ENCODE data around the gene CDC42BPG.

The CDC42BPG gene

GRCh38 chr11:64843686-64844329 is 645 bp downstream of the CDC42BPG start:
- H3K27ac ChIP-seq (ENCODE audit: low read length), result no peak overlapping the region
- TF ChIP-seq CTCF (IDR thresholded peaks at IDR 0.05; ENCODE audit: low read length) (no peak), EZH2phosphoT487 (IDR thresholded peaks at IDR 0.05; ENCODE audit: low read length) (no peak), EZH2 (optimal IDR thresholded peaks at IDR 0.05; ENCODE audit: low read depth, low read length) (no peak)
- H4K20me1 ChIP-seq (ENCODE audit: insufficient read depth, low read length), result no peaks in the 10 kb centered on the region
- peaks cover 21% of the 10 kb centered on the region for H3K4me1 ChIP-seq (ENCODE audit: low read length)
- peak overlapping the region; percentile 60; the same call in 1 of the 2 replicates for H3K9ac ChIP-seq (ENCODE audit: low read length)
- H3K36me3 ChIP-seq (replicated peaks; ENCODE audit: insufficient read depth, low read length), result no peaks in the 10 kb centered on the region
- no peaks in the 10 kb centered on the region for H3K27me3 ChIP-seq (replicated peaks; ENCODE audit: insufficient read depth, low read length)
- peak overlapping the region; percentile 100 for H3K4me2 ChIP-seq (ENCODE audit: low read depth, low read length)
- peak overlapping the region; percentile 80 for H2AFZ ChIP-seq (ENCODE audit: low read length)
- no peaks in the 10 kb centered on the region for H3K9me3 ChIP-seq (replicated peaks; ENCODE audit: insufficient read depth, low read length)
- H3K79me2 ChIP-seq (ENCODE audit: low read length), result peaks cover 20% of the 10 kb centered on the region
- H3K4me3 ChIP-seq (ENCODE audit: low read length), result peak overlapping the region; percentile 78
- no peak for DNase-seq
- H3K9me2 ChIP-seq (replicated peaks; ENCODE audit: insufficient read depth, low read length), result no peaks in the 10 kb centered on the region
- H3F3A ChIP-seq (ENCODE audit: insufficient read depth, low read length), result no peaks in the 10 kb centered on the region

- Histone ChIP-seq H2AFZ (ENCODE audit: low read length) (no peak overlapping the region), H3K4me2 (ENCODE audit: low read depth, low read length) (peak overlapping the region; percentile 100; the same call in 1 of the 2 replicates), H3K9me2 (replicated peaks; ENCODE audit: insufficient read depth, low read length) (no peaks in the 10 kb centered on the region), H4K20me1 (ENCODE audit: insufficient read depth, low read length) (no peaks in the 10 kb centered on the region), H3K36me3 (replicated peaks; ENCODE audit: insufficient read depth, low read length) (no peaks in the 10 kb centered on the region), H3K27me3 (replicated peaks; ENCODE audit: insufficient read depth, low read length) (no peaks in the 10 kb centered on the region), H3K27ac (ENCODE audit: low read length) (no peak overlapping the region), H3K4me1 (ENCODE audit: low read length) (peaks cover 14% of the 10 kb centered on the region), H3K9me3 (replicated peaks; ENCODE audit: insufficient read depth, low read length) (no peaks in the 10 kb centered on the region), H3K9ac (ENCODE audit: low read length) (no peak overlapping the region; the same call in 1 of the 2 replicates), H3K4me3 (ENCODE audit: low read length) (no peak overlapping the region), H3K79me2 (ENCODE audit: low read length) (peaks cover 20% of the 10 kb centered on the region), H3F3A (ENCODE audit: insufficient read depth, low read length) (no peaks in the 10 kb centered on the region)
- DNase-seq, result no peak
- TF ChIP-seq EZH2phosphoT487 (IDR thresholded peaks at IDR 0.05; ENCODE audit: low read length), result no peak
- TF ChIP-seq CTCF (IDR thresholded peaks at IDR 0.05; ENCODE audit: low read length), result no peak
- TF ChIP-seq EZH2 (optimal IDR thresholded peaks at IDR 0.05; ENCODE audit: low read depth, low read length), result no peak
These were observed 1.4 kb downstream of the CDC42BPG start for GRCh38 chr11:64842851-64843685.

GRCh38 chr11:64842366-64842759 is 2.1 kb downstream of the CDC42BPG start:
- H3K9ac ChIP-seq (ENCODE audit: low read length), result no peak overlapping the region
- no peaks in the 10 kb centered on the region for H3K9me3 ChIP-seq (replicated peaks; ENCODE audit: insufficient read depth, low read length)
- no peaks in the 10 kb centered on the region for H3K9me2 ChIP-seq (replicated peaks; ENCODE audit: insufficient read depth, low read length)
- no peak for DNase-seq
- H4K20me1 ChIP-seq (ENCODE audit: insufficient read depth, low read length), result no peaks in the 10 kb centered on the region
- no peak overlapping the region for H2AFZ ChIP-seq (ENCODE audit: low read length)
- H3K4me2 ChIP-seq (ENCODE audit: low read depth, low read length), result no peak overlapping the region
- H3K27ac ChIP-seq (ENCODE audit: low read length), result no peak overlapping the region
- peaks cover 20% of the 10 kb centered on the region for H3K79me2 ChIP-seq (ENCODE audit: low read length)
- no peaks in the 10 kb centered on the region for H3F3A ChIP-seq (ENCODE audit: insufficient read depth, low read length)
- no peaks in the 10 kb centered on the region for H3K27me3 ChIP-seq (replicated peaks; ENCODE audit: insufficient read depth, low read length)
- H3K36me3 ChIP-seq (replicated peaks; ENCODE audit: insufficient read depth, low read length), result no peaks in the 10 kb centered on the region
- H3K4me1 ChIP-seq (ENCODE audit: low read length), result peaks cover 11% of the 10 kb centered on the region
- no peak overlapping the region for H3K4me3 ChIP-seq (ENCODE audit: low read length)
- TF ChIP-seq CTCF (IDR thresholded peaks at IDR 0.05; ENCODE audit: low read length) (no peak), EZH2phosphoT487 (IDR thresholded peaks at IDR 0.05; ENCODE audit: low read length) (no peak), EZH2 (optimal IDR thresholded peaks at IDR 0.05; ENCODE audit: low read depth, low read length) (no peak)
